GM12872 (cell line): ENCODE results near the gene ASB17.

Experiments used
- CTCF ChIP-seq: IDR thresholded peaks from 3 replicates; pipeline ENCODE4 v1.5.1; 2011; ENCODE audit warnings: low read depth, mild to moderate bottlenecking, low read length, moderate library complexity; ENCODE audit not compliant: insufficient read depth

The ASB17 gene

GRCh38 chr1:75932304-75932703 lies at the start of gene ASB17:
Gene ASB17, minus strand, starts transcription at chr1:75932404. Its CDS starts 113 bp downstream, at chr1:75932291.
- TF ChIP-seq CTCF, result no peak

- no peak for TF ChIP-seq CTCF
Measured at GRCh38 chr1:75980972-75981897, 49.0 kb upstream of the ASB17 start.

GRCh38 chr1:75970631-75971030 lies 38.4 kb upstream of the ASB17 start:
- no peak for TF ChIP-seq CTCF

GRCh38 chr1:75969550-75969949 lies 37.3 kb upstream of the ASB17 start:
- no peak for TF ChIP-seq CTCF

GRCh38 chr1:75967719-75968118 lies 35.5 kb upstream of the ASB17 start:
- no peak for TF ChIP-seq CTCF

- TF ChIP-seq CTCF, result no peak
Measured at GRCh38 chr1:75964760-75965408, 32.7 kb upstream of the ASB17 start.

- TF ChIP-seq CTCF, result no peak
Measured at GRCh38 chr1:75954586-75954985, 22.4 kb upstream of the ASB17 start.
